A549 (cell line): Measurements from ENCODE around the gene TTN. TPM values are rescaled to one million over a fixed set of nuclear protein-coding genes. Genes with fewer than 3 reads are reported as not detected.

Source experiments
- ATAC-seq, 2 experiments: fragments of 200-7000 bp in 1 of 2; fragments of >200 bp in 1 of 2; cut with Nextera tagmentation in 1 of 2; cut with Tn5 transposase in 1 of 2; 3 replicates each; pipeline versions ENCODE4 v1.8.0 to v1.9.1; 2018 to 2020; ENCODE audit warnings: mild to moderate bottlenecking in 1 of 2, moderate library complexity in 1 of 2
- CTCF ChIA-PET: fragments of 300-600 bp; sonication (Branson Sonifier 250); formaldehyde crosslinking; extraction: SDS; loops from one replicate; lab custom pipeline; 2021; ENCODE audit warnings: antibody characterized with exemption, inconsistent platforms; lab: Yijun Ruan, JAX
- POLR2A ChIA-PET: fragments of 350-600 bp; formaldehyde crosslinking; extraction: SDS; loops from one replicate; lab custom pipeline; 2021; ENCODE audit warnings: antibody characterized with exemption, inconsistent platforms; lab: Yijun Ruan, JAX
- DNase-seq, 2 experiments: peaks; one replicate each; pipeline versions ENCODE4 v3.0.0 to v3.0.0-alpha.2; 2011 to 2016; ENCODE audit warnings: low read depth in 1 of 2, low spot score in 1 of 2
- FAIRE-seq: peaks from 2 replicates; lab custom pipeline; 2011; peaks lifted over from hg19 to GRCh38; lab: Jason Lieb, UNC
- H3K27ac ChIP-seq, 2 experiments: fragments of >200 bp; sonication (Bioruptor Twin); formaldehyde crosslinking; 3 replicates each; pipeline ENCODE4 v1.5.1; 2016 to 2017
- H3K4me1 ChIP-seq: fragments of >200 bp; sonication (Bioruptor Twin); formaldehyde crosslinking; 3 replicates; pipeline ENCODE4 v1.6.1; 2016
- H3K4me2 ChIP-seq: fragments of >200 bp; sonication (Bioruptor Twin); formaldehyde crosslinking; 3 replicates; pipeline ENCODE4 v1.6.1; 2016
- H3K4me3 ChIP-seq: fragments of >200 bp; sonication (Bioruptor Twin); formaldehyde crosslinking; 3 replicates; pipeline ENCODE4 v1.5.1; 2016
- H3K9me3 ChIP-seq: fragments of >200 bp; sonication (Bioruptor Twin); formaldehyde crosslinking; 3 replicates; pipeline ENCODE4 v1.6.1; 2016
- CHD2 ChIP-seq: fragments of 150-350 bp; IDR thresholded peaks from 2 replicates; pipeline ENCODE4 v1.6.1; 2014; ENCODE audit warnings: low read length; ENCODE audit not compliant: partially characterized antibody
- ELK1 ChIP-seq: fragments of 150-350 bp; IDR thresholded peaks from 2 replicates; pipeline ENCODE4 v1.6.1; 2014; ENCODE audit warnings: low read depth, mild to moderate bottlenecking, low read length
- FOSL2 ChIP-seq, 2 experiments: fragments of 450-650 bp in 1 of 2; fragments of >200 bp in 1 of 2; sonication (Bioruptor Twin) in 1 of 2; formaldehyde crosslinking; IDR thresholded peaks; 2 replicates each; pipeline versions ENCODE4 v1.5.0 to v1.6.1; 2016 to 2020; ENCODE audit warnings: mild to moderate bottlenecking in 1 of 2, moderate library complexity in 1 of 2
- FOXS1 ChIP-seq: fragments of 250-450 bp; sonication (Bioruptor Pico); IDR thresholded peaks from 2 replicates; pipeline ENCODE4 v1.5.0; 2020; ENCODE audit warnings: mild to moderate bottlenecking, moderate library complexity
- HOXB13 ChIP-seq: fragments of 250-450 bp; sonication (Bioruptor Pico); IDR thresholded peaks from 2 replicates; pipeline ENCODE4 v1.5.0; 2020; ENCODE audit warnings: low read depth, mild to moderate bottlenecking, moderate library complexity
- JUNB ChIP-seq: fragments of >200 bp; sonication (Bioruptor Twin); formaldehyde crosslinking; IDR thresholded peaks from 2 replicates; pipeline ENCODE4 v1.6.1; 2016
- KDM5A ChIP-seq: fragments of 200-600 bp; sonication (generic); IDR thresholded peaks from 2 replicates; pipeline ENCODE4 v1.6.1; 2016; ENCODE audit warnings: antibody characterized with exemption, mild to moderate bottlenecking
- MYC ChIP-seq: IDR thresholded peaks from 2 replicates; pipeline ENCODE4 v1.6.1; 2012; ENCODE audit warnings: mild to moderate bottlenecking, inconsistent platforms, low read length, improper control_type of control experiment, borderline replicate concordance
- NPAS2 ChIP-seq: fragments of 250-450 bp; sonication (Bioruptor Pico); IDR thresholded peaks from 2 replicates; pipeline ENCODE4 v1.8.0; 2022; ENCODE audit warnings: mild to moderate bottlenecking, moderate library complexity, borderline replicate concordance
- POLR2A ChIP-seq: IDR thresholded peaks from 2 replicates; pipeline ENCODE4 v1.6.1; 2012; ENCODE audit warnings: mild to moderate bottlenecking, low read length
- REST ChIP-seq: fragments of 200-600 bp; sonication (generic); IDR thresholded peaks from 2 replicates; pipeline ENCODE4 v1.6.1; 2016; ENCODE audit warnings: antibody characterized with exemption, mild to moderate bottlenecking, moderate library complexity
- RNF2 ChIP-seq: fragments of 200-600 bp; sonication (generic); IDR thresholded peaks from 2 replicates; pipeline ENCODE4 v1.6.1; 2016; ENCODE audit warnings: low read depth, mild to moderate bottlenecking, antibody characterized with exemption, moderate library complexity, borderline replicate concordance
- SMC3 ChIP-seq: fragments of >200 bp; sonication (Bioruptor Twin); formaldehyde crosslinking; IDR thresholded peaks from 3 replicates; pipeline ENCODE4 v1.6.1; 2018; ENCODE audit warnings: inconsistent platforms
- SREBF2 ChIP-seq: fragments of 450-650 bp; IDR thresholded peaks from 2 replicates; pipeline ENCODE4 v1.6.1; 2014; ENCODE audit warnings: mild to moderate bottlenecking, moderate library complexity
- TFCP2L1 ChIP-seq: fragments of 250-450 bp; sonication (Bioruptor Pico); IDR thresholded peaks from 2 replicates; pipeline ENCODE4 v1.5.0; 2021; ENCODE audit warnings: mild to moderate bottlenecking
- TP53 ChIP-seq: fragments of 250-450 bp; sonication (Bioruptor Pico); IDR thresholded peaks from 2 replicates; pipeline ENCODE4 v1.5.0; 2021; ENCODE audit warnings: mild to moderate bottlenecking, moderate library complexity
- ZSCAN20 ChIP-seq: fragments of 250-450 bp; sonication (Bioruptor Pico); IDR thresholded peaks from 2 replicates; pipeline ENCODE4 v1.8.0; 2022; ENCODE audit warnings: mild to moderate bottlenecking, moderate library complexity
- WGBS: methylation state at CpG from one replicate; pipeline ENCODE4 v1.1.6; 2017; ENCODE audit errors: missing lambda C conversion rate; 5-methylcytosine and 5-hydroxymethylcytosine counted together
- polyA plus RNA-seq, 4 experiments: library from polyadenylated mRNA; depleted of rRNA in 3 of 4; stranded (reverse); fragments of >200 nt; fragmentation: RNase III in 1 of 4; extraction: RNeasy Plus Mini Kit Qiagen cat#74134 plus additional on column Dnase treatment in 1 of 4; gene quantifications; 2 replicates in 3 of 4; 3 replicates in 1 of 4; pipeline ENCODE4 v1.2.3, GENCODE V29; 2011 to 2017

TTN gene
- polyA plus RNA-seq, 2 of the 4 experiments (the other 2 are of a cell fraction), result under 0.01 TPM; not detected in 1

- no peak overlapping the region for H3K27ac ChIP-seq
- POLR2A ChIA-PET, result no interaction called here
- DNase-seq, result no peak
- no peaks in the 10 kb centered on the region for H3K9me3 ChIP-seq
- CTCF ChIA-PET, result interaction anchor here (1.3 kb wide), 1 partner anchor 14 kb away, joined by 3 read pairs; no protein-coding TSS in a partner anchor
- no peak for FAIRE-seq
- no peak overlapping the region for H3K4me2 ChIP-seq
- TF ChIP-seq HOXB13 (CRISPR knock-in tag) (no peak), ELK1 (no peak), MYC (no peak)
- ATAC-seq, result no peak
- H3K4me1 ChIP-seq, result no peaks in the 10 kb centered on the region
- H3K4me3 ChIP-seq, result no peak overlapping the region
These were observed 59.5 kb downstream of the TTN start for GRCh38 chr2:178747767-178748166.

GRCh38 chr2:178734518-178734917 lies 72.7 kb downstream of the TTN start:
- ATAC-seq (no peak), DNase-seq (no peak), FAIRE-seq (no peak)
- TF ChIP-seq RNF2 (no peak), FOXS1 (CRISPR knock-in tag) (no peak), CHD2 (no peak), ZSCAN20 (CRISPR knock-in tag) (no peak), FOSL2 (IDR thresholded peaks at IDR 0.05) (no peak), FOSL2 (CRISPR knock-in tag; IDR thresholded peaks at IDR 0.05) (no peak), TFCP2L1 (CRISPR knock-in tag) (no peak), TP53 (CRISPR knock-in tag) (no peak), POLR2A (no peak)
- 18% methylated on average over 4 of the region's 4 CpGs for WGBS
- CTCF ChIA-PET, result interaction anchor here (1.1 kb wide), 1 partner anchor 14 kb away, joined by 3 read pairs; no protein-coding TSS in a partner anchor
- H3K4me3 ChIP-seq, result no peak overlapping the region
- POLR2A ChIA-PET, result no interaction called here
- H3K9me3 ChIP-seq, result no peaks in the 10 kb centered on the region
- H3K27ac ChIP-seq, result no peak overlapping the region
- H3K4me2 ChIP-seq, result no peak overlapping the region
- no peaks in the 10 kb centered on the region for H3K4me1 ChIP-seq

- no peaks in the 10 kb centered on the region for H3K4me1 ChIP-seq
- WGBS, result 0% methylated on average over 2 of the region's 2 CpGs
These were observed 73.2 kb downstream of the TTN start for GRCh38 chr2:178733975-178734374.

More at GRCh38 chr2:178733975-178734374, 73.2 kb downstream of the TTN start:
- no peak overlapping the region for H3K27ac ChIP-seq
- no peak for FAIRE-seq
- DNase-seq, result no peak
- no peaks in the 10 kb centered on the region for H3K9me3 ChIP-seq
- ChIA-PET CTCF (no interaction called here), POLR2A (no interaction called here)
- no peak overlapping the region for H3K4me2 ChIP-seq
- TF ChIP-seq SMC3 (no peak), KDM5A (no peak), NPAS2 (no peak), TFCP2L1 (CRISPR knock-in tag) (no peak), MYC (no peak), ZSCAN20 (CRISPR knock-in tag) (no peak), HOXB13 (CRISPR knock-in tag) (no peak), TP53 (CRISPR knock-in tag) (no peak), JUNB (no peak), SREBF2 (no peak), REST (no peak)
- no peak for ATAC-seq
- H3K4me3 ChIP-seq, result no peak overlapping the region
